ENCODE results near the gene ZCCHC3.

DNA sequence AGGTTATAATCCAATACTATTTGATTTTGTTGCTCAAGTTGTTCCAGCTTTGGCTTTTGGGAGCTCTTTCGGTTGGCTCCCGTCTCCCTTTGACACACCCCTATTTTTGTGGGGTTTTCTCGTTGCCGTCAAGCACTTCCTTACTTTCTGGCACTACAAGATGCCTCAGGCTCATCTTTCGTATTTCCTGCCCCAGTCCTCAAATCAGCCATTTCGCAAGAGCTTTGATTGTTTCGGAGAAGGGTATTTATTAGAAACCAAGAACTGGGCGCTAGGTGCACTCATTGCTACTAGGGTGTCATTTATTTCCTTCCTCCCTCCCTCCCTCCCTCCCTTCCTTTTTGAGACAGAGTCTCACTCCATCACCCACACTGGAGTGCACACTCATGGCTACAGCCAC is 14.7 kb downstream of the ZCCHC3 start:
- TF ChIP-seq, protein P1, sequence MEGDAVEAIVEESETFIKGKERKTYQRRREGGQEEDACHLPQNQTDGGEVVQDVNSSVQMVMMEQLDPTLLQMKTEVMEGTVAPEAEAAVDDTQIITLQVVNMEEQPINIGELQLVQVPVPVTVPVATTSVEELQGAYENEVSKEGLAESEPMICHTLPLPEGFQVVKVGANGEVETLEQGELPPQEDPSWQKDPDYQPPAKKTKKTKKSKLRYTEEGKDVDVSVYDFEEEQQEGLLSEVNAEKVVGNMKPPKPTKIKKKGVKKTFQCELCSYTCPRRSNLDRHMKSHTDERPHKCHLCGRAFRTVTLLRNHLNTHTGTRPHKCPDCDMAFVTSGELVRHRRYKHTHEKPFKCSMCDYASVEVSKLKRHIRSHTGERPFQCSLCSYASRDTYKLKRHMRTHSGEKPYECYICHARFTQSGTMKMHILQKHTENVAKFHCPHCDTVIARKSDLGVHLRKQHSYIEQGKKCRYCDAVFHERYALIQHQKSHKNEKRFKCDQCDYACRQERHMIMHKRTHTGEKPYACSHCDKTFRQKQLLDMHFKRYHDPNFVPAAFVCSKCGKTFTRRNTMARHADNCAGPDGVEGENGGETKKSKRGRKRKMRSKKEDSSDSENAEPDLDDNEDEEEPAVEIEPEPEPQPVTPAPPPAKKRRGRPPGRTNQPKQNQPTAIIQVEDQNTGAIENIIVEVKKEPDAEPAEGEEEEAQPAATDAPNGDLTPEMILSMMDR (IDR thresholded peaks at IDR 0.05), result no peak
- TF ChIP-seq POLR2A (IDR thresholded peaks at IDR 0.05) (no peak), EP300 (IDR thresholded peaks at IDR 0.05) (no peak)
